ENCODE measurements around the gene NDE1.
A peak's percentile ranks its signal among the peaks of the same experiment; 100 is the strongest.

Gene NDE1

GRCh38 chr16:15650019-15650697, at the start of gene NDE1:
Gene NDE1 (plus strand): TSS chr16:15650245. CDS start chr16:15664779, 14,534 bp downstream.
- H3K4me3 ChIP-seq (ENCODE audit: low read depth, low read length), result peak within 1 kb of the TSS; percentile 67
- no peak for TF ChIP-seq CTCF (IDR thresholded peaks at IDR 0.05; ENCODE audit: control insufficient read depth, extremely low read depth, insufficient read depth)
- DNase-seq (ENCODE audit: low read depth), result peak; percentile 61

GRCh38 chr16:15601212-15601879, 48.7 kb upstream of the NDE1 start:
- TF ChIP-seq CTCF (IDR thresholded peaks at IDR 0.05; ENCODE audit: control insufficient read depth, extremely low read depth, insufficient read depth), result no peak
- DNase-seq (ENCODE audit: low read depth), result no peak
- no peak overlapping the region for H3K4me3 ChIP-seq (ENCODE audit: low read depth, low read length)

GRCh38 chr16:15602285-15603044, 47.6 kb upstream of the NDE1 start:
- H3K4me3 ChIP-seq (ENCODE audit: low read depth, low read length), result no peak overlapping the region
- no peak for DNase-seq (ENCODE audit: low read depth)
- no peak for TF ChIP-seq CTCF (IDR thresholded peaks at IDR 0.05; ENCODE audit: control insufficient read depth, extremely low read depth, insufficient read depth)

DNA sequence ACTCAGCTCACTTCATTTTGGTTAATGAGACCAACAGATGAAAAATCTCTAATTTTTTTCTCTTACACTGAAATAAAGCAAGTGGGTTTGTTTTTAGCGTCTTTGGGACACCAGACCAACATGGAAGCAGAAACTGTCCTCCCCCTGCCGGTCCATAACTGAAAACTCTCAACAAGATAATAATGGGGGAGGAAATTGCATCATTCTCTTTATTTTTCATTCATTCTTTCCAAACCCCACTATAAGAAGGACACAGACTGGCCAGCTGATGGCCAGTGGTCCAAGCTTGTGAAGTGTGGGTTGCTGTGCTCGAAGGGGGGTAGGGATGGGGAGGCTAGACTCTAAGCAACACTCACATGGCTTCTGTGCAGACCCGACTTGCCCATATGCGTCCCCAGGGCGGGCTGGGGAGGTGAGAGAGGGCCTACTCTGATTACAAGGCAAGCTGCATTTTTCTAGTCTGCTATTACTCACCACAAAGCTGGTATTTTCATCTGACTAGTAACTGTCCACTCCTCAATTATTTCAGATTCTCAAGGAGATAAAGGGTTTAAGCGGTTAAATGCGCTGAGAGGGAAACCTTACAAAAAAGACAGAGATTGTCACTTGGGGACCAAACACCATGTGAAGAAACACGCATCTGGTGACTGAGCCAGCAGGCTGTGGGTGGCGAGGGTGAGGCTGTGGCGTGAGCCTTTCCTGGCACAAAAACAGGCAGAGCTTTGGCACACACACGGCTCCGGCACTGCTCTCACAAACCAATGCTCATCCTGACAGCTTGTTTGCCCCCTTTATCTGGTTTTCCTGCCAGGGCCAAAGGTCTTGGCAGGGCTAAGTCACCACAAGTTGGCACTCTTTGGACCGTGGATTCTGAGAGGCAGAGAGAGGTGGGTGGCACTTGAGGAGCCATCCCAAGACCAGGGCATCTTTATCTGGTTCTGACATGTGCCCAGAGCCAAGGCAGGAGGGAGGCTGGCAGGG, 45.3 kb upstream of the NDE1 start:
- DNase-seq (ENCODE audit: low read depth), result no peak
- no peak for TF ChIP-seq CTCF (IDR thresholded peaks at IDR 0.05; ENCODE audit: control insufficient read depth, extremely low read depth, insufficient read depth)
- no peak overlapping the region for H3K4me3 ChIP-seq (ENCODE audit: low read depth, low read length)

DNA sequence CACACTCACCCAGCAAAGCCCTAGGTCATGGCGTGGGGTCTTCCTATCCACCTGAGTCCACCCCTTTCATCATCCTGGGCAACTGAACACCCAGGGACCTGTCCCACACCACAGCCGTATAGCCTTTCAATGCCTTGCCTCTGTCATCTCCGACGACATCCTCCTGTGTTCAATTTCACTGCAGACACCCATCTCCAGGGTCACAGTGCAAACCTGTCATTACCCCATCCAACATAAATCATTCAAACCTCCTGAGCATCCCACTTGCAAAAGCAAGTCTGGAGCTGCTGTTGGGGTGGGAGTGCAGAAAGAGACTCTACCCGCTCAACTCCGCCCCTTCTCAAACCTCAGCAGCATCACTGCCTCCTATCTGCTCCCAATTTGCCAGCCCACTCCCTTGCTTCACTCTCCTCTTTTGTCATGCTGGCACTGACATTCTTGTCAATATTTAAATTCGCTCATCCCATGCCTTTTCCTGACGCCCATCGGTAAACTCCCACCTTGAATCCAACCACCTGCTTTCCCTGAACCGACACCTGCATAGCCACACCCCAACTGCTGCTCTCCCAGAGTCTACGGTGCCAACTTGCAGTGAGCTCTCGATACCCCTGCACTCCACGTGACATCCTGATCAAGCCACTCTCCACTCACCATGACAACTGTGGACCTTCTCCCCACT, 44.1 kb upstream of the NDE1 start:
- no peak for DNase-seq (ENCODE audit: low read depth)
- H3K4me3 ChIP-seq (ENCODE audit: low read depth, low read length), result no peak overlapping the region
- no peak for TF ChIP-seq CTCF (IDR thresholded peaks at IDR 0.05; ENCODE audit: control insufficient read depth, extremely low read depth, insufficient read depth)

Measured in LNCaP clone FGC (cell line).